D721Med (cell line): ENCODE results near the gene SHH.

Experiments used
- DNase-seq: peaks from one replicate; pipeline ENCODE4 v3.0.0; 2011; ENCODE audit warnings: low spot score; ENCODE audit not compliant: insufficient read length
- FAIRE-seq: peaks from 2 replicates; lab custom pipeline; 2011; peaks lifted over from hg19 to GRCh38; lab: Jason Lieb, UNC
- CTCF ChIP-seq: IDR thresholded peaks from 2 replicates; pipeline ENCODE4 v1.5.1; 2012; ENCODE audit warnings: mild to moderate bottlenecking, control low read depth; ENCODE audit not compliant: insufficient read depth; ENCODE audit errors: missing control alignments

SHH gene

DNA sequence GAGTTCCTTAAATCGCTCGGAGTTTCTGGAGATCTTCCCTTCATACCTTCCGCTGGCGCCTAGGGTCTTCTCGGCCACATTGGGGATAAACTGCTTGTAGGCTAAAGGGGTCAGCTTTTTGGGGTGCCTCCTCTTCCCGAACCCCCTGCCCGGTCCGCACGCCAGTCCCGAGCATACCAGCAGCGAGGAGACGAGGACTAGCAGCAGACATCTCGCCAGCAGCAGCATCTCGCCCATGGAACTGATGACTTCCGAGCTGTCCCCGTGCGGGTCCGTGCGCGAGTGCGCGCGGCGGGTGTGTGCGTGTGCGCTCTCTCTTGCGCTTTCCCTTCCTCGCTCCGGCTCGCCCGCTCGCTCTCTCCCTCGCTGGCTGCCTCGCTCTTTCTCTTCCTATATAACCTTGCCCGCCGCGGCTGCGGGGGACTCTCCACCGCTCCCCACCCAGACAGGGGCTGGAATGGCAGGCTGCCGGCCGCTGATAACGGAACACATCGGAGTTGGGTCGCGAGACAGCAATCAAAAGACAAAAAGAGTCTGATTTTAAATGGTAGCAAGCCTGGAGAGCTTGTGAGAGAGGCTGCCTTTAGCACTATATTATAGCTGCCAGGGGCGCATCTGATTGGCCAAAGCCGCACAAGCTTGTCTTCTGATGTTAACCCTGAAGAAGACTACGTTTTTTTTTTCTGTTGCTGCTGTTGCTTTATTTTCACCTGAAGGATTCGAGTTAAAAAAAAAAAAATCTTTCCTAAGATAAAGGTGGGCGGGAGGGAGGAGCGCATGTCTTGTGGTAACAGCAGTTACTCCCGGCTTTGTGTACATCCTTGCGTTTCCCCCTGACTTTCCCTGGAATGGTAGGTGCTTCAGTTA lies at the start of gene SHH:
Gene SHH (minus strand): TSS at position 569 of the 867 bp plus-strand sequence. CDS start 341 bp downstream, at position 228.
- no peak for DNase-seq
- no peak for TF ChIP-seq CTCF
- no peak for FAIRE-seq

DNA sequence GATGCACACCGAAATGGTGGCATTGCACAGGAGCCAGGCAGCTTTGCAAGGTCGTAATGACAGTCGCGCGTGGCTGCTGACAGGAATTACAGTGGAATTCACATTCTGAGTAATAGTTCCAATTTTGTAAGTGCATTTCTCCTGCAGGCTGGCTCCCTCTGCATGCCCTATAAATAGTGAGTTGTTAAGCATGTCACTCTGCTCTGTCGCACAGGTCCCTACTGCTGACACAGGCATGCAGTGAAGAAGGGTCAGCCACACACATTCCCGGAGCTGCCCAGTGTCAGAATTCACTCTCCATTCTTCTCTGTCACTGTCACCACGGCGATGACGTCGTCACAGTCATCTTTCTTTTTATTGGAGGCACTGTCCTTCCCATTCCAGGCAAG lies 49.2 kb upstream of the SHH start:
- DNase-seq: no peak
- no peak for TF ChIP-seq CTCF
- no peak for FAIRE-seq

DNA sequence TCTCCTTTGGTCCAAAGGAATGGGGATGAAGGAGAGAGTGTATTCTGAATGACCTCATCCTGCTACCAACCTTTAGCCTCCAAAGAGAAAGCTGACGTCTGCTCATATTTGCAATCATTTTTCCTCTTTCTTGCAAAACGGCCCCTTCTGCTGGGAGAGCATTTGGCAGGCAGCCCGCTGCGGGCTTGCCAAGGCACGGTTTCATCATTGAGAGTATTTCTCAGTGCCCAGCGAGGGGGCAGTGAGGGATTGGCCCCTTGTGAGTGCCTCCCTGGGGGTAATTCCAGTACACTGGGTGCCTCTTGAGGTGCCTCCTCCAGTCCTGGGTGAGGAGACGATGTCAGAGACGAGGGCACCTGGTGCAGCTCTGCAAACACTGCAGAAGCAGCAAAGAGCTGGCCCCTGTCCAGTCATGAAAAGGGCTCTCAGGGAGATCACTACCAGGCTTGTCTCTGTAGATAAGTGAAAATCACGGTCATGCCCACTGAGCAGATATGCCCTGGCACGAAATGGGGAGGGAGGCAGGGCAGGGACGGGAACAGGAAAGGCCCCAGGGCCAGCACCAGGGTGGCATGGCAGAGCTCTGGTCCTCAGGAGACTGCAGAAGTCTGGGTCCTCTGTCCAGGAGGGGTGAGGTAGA lies 48.7 kb upstream of the SHH start:
- TF ChIP-seq CTCF: no peak
- no peak for DNase-seq
- FAIRE-seq: no peak

DNA sequence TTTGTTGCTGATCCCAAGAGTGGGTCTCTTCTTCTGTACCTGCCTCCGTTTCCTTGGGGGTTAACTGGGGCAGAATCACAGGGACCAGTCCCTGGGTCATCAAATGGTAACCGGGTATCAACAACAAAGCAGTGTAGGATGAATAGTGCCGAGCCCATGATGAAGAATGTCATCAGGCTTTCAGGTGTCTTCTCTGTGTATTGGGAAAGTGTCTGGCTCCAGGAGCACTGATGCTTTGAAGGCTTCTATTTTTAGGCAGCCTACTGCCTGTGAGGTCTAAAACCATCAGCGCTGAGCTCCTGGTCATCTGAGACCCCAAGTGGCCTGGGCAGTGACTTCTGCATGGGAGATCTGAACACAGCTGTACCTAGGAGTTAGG lies 48.2 kb upstream of the SHH start:
- no peak for DNase-seq
- TF ChIP-seq CTCF: no peak
- no peak for FAIRE-seq

DNA sequence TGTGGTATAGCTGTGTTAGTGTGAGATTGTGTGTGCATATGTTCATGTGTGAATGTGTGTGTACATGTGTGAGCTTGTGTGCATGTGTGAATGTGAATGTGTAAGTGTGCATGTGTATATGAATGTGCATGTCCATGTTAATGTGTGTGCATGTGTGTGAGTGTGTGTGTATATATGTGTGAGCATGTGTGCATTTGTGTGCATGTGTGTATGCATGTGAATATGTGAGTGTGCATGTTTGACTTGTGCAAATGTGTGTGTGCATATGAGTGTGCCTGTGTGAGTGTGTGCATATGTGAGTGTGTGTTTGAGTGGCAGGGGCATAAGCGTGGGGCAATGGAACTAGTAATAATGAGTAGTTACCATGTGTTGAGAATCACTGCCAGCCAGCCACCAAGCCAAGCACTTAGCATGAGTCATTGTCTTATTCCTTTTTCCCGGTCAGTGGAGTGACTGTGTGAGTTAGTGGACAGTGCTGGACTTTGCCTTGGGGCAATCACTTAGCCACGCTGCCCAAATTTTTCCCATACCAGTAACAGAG lies 46.3 kb upstream of the SHH start:
- FAIRE-seq: no peak
- no peak for DNase-seq
- TF ChIP-seq CTCF: no peak

GRCh38 chr7:155857141-155857540 lies 44.9 kb upstream of the SHH start:
- no peak for TF ChIP-seq CTCF
- DNase-seq (no peak), FAIRE-seq (no peak)
